Esophagus muscularis mucosa (tissue), 4 donors: ENCODE measurements around the gene CLRN3. TPM values are rescaled to one million over a fixed set of nuclear protein-coding genes. Genes with fewer than 3 reads are reported as not detected.

Experiments used
- DNase-seq: peaks from one replicate; pipeline ENCODE4 v3.0.0-alpha.2; 2017; ENCODE audit errors: extremely low spot score
- H3K27ac ChIP-seq, 4 donors: fragments of 200-600 bp; sonication (generic); replicated peaks in 1 of 4; 1 replicate in 3 of 4; 2 replicates in 1 of 4; pipeline ENCODE4 v1.5.1; 2016 to 2019; ENCODE audit warnings: mild to moderate bottlenecking in 1 of 4
- H3K27me3 ChIP-seq, 4 donors: fragments of 200-600 bp; sonication (generic); one replicate each; pipeline versions ENCODE4 v1.5.1 to v1.6.0; 2016 to 2019
- H3K36me3 ChIP-seq, 4 donors: fragments of 200-600 bp; sonication (generic); one replicate each; pipeline ENCODE4 v1.5.1; 2016 to 2019
- H3K4me1 ChIP-seq, 4 donors: fragments of 200-600 bp; sonication (generic); one replicate each; pipeline ENCODE4 v1.5.1; 2016 to 2019
- H3K4me3 ChIP-seq, 4 donors: fragments of 200-600 bp; sonication (generic); 1 replicate in 2 of 4; 2 replicates in 2 of 4; pipeline ENCODE4 v1.5.1; 2016 to 2019; ENCODE audit warnings: mild to moderate bottlenecking in 4 of 4, moderate library complexity in 1 of 4
- H3K9me3 ChIP-seq, 4 donors: fragments of 200-600 bp; sonication (generic); 1 replicate in 3 of 4; 2 replicates in 1 of 4; pipeline ENCODE4 v1.5.1; 2016 to 2019
- CTCF ChIP-seq, 3 experiments: fragments of 200-600 bp in 2 of 3; fragments of 450-650 bp in 1 of 3; sonication (generic) in 2 of 3; IDR thresholded peaks; one replicate each; pipeline ENCODE4 v1.5.1; 2017 to 2019; ENCODE audit warnings: antibody characterized with exemption in 3 of 3, mild to moderate bottlenecking in 2 of 3, moderate library complexity in 1 of 3
- EP300 ChIP-seq: sonication (generic); formaldehyde crosslinking; IDR thresholded peaks from one replicate; pipeline ENCODE4 v1.6.1; 2017; ENCODE audit warnings: antibody characterized with exemption
- POLR2A ChIP-seq: fragments of 450-650 bp; IDR thresholded peaks from one replicate; pipeline ENCODE4 v1.6.1; 2017; ENCODE audit warnings: antibody characterized with exemption, moderate library complexity, mild to moderate bottlenecking, low read depth
- POLR2AphosphoS5 ChIP-seq, 2 donors: sonication (generic); formaldehyde crosslinking; IDR thresholded peaks; one replicate each; pipeline ENCODE4 v1.6.1; 2017; ENCODE audit warnings: antibody characterized with exemption in 2 of 2
- WGBS: methylation state at CpG from one replicate; pipeline ENCODE4 v1.1.5; 2018; 5-methylcytosine and 5-hydroxymethylcytosine counted together
- intact Hi-C: fragments of 100-400 bp; cut with DNase I; formaldehyde crosslinking; loops from one replicate; pipeline ENCODE4 v1.15.1; 2023
- total RNA-seq, 4 donors: library from RNA; depleted of rRNA; stranded (reverse); fragments of >200 nt; gene quantifications; one replicate each; pipeline versions ENCODE4 v1.1.0 to v1.2.1, GENCODE V29; 2016

CLRN3 gene
- total RNA-seq, 4 donors from 2014 or later: not detected

- DNase-seq: no peak
- TF ChIP-seq EP300: no peak
- TF ChIP-seq POLR2A: no peak
- TF ChIP-seq CTCF (IDR thresholded peaks at IDR 0.05): no peak
- no peak for TF ChIP-seq POLR2AphosphoS5 (IDR thresholded peaks at IDR 0.05)
- no peak overlapping the region for H3K27ac ChIP-seq
- H3K27me3 ChIP-seq: peaks cover 0 to 33% (median 3%) of the 10 kb centered on the region in 4 donors
- H3K4me1 ChIP-seq: peaks cover 0 to 9% (median 5%) of the 10 kb centered on the region in 4 donors
- intact Hi-C loops: no loop called here
- peaks cover 0 to 4% (median 2%) of the 10 kb centered on the region in 4 donors for H3K9me3 ChIP-seq
- WGBS: 42% methylated on average over 6 of the region's 6 CpGs
- H3K36me3 ChIP-seq: no peaks in the 10 kb centered on the region
- no peak overlapping the region for H3K4me3 ChIP-seq
Observed at GRCh38 chr10:127836966-127837365, 55.8 kb downstream of the CLRN3 start.

- no peak for TF ChIP-seq EP300
- TF ChIP-seq CTCF (IDR thresholded peaks at IDR 0.05): no peak
- TF ChIP-seq POLR2AphosphoS5 (IDR thresholded peaks at IDR 0.05): no peak
- TF ChIP-seq POLR2A: no peak
Observed at GRCh38 chr10:127836176-127836575, 56.6 kb downstream of the CLRN3 start.

GRCh38 chr10:127834791-127835190 is 58.0 kb downstream of the CLRN3 start:
- Histone ChIP-seq H3K4me3 (no peak overlapping the region), H3K27me3 (peaks cover 0 to 37% (median 3%) of the 10 kb centered on the region in 4 donors), H3K9me3 (peaks cover 0 to 4% (median 2%) of the 10 kb centered on the region in 4 donors), H3K27ac (no peak overlapping the region), H3K4me1 (peaks cover 0 to 9% (median 5%) of the 10 kb centered on the region in 4 donors), H3K36me3 (no peaks in the 10 kb centered on the region)
- intact Hi-C loops: no loop called here
- DNase-seq: no peak
- WGBS: 82% methylated on average over 3 of the region's 4 CpGs
- TF ChIP-seq EP300: no peak
- TF ChIP-seq POLR2AphosphoS5 (IDR thresholded peaks at IDR 0.05): no peak
- TF ChIP-seq POLR2A: no peak
- TF ChIP-seq CTCF (IDR thresholded peaks at IDR 0.05): no peak

More at GRCh38 chr10:127836176-127836575, 56.6 kb downstream of the CLRN3 start:
- Histone ChIP-seq H3K27me3 (peaks cover 0 to 37% (median 3%) of the 10 kb centered on the region in 4 donors), H3K4me3 (no peak overlapping the region), H3K9me3 (peaks cover 0 to 4% (median 2%) of the 10 kb centered on the region in 4 donors), H3K27ac (no peak overlapping the region), H3K4me1 (peaks cover 0 to 9% (median 5%) of the 10 kb centered on the region in 4 donors), H3K36me3 (no peaks in the 10 kb centered on the region)
- DNase-seq: no peak
- WGBS: 72% methylated on average over 4 of the region's 4 CpGs
- intact Hi-C loops: no loop called here

GRCh38 chr10:127834221-127834620 is 58.5 kb downstream of the CLRN3 start:
- Histone ChIP-seq H3K27ac (no peak overlapping the region), H3K27me3 (peaks cover 0 to 37% (median 3%) of the 10 kb centered on the region in 4 donors), H3K36me3 (no peaks in the 10 kb centered on the region), H3K4me1 (peaks cover 0 to 9% (median 5%) of the 10 kb centered on the region in 4 donors), H3K9me3 (peaks cover 0 to 4% (median 2%) of the 10 kb centered on the region in 4 donors), H3K4me3 (no peak overlapping the region)
- DNase-seq: no peak
- 65% methylated on average over 7 of the region's 7 CpGs for WGBS
- intact Hi-C loops: no loop called here
- TF ChIP-seq EP300 (no peak), POLR2AphosphoS5 (IDR thresholded peaks at IDR 0.05) (no peak), POLR2A (no peak), CTCF (IDR thresholded peaks at IDR 0.05) (no peak)

GRCh38 chr10:127833804-127834203 is 58.9 kb downstream of the CLRN3 start:
- Histone ChIP-seq H3K27me3 (peaks cover 0 to 37% (median 3%) of the 10 kb centered on the region in 4 donors), H3K4me1 (peaks cover 0 to 9% (median 5%) of the 10 kb centered on the region in 4 donors), H3K9me3 (peaks cover 0 to 4% (median 2%) of the 10 kb centered on the region in 4 donors), H3K4me3 (no peak overlapping the region), H3K36me3 (no peaks in the 10 kb centered on the region), H3K27ac (no peak overlapping the region)
- DNase-seq: no peak
- WGBS: 83% methylated on average over 7 of the region's 7 CpGs
- TF ChIP-seq POLR2A (no peak), POLR2AphosphoS5 (IDR thresholded peaks at IDR 0.05) (no peak), CTCF (IDR thresholded peaks at IDR 0.05) (no peak), EP300 (no peak)
- intact Hi-C loops: no loop called here
